GM12878 (cell line): ENCODE measurements around the gene VTN. TPM values are rescaled to one million over a fixed set of nuclear protein-coding genes. Genes with fewer than 3 reads are reported as not detected.
A peak's percentile ranks its signal among the peaks of the same experiment; 100 is the strongest.

ENCODE experiments used
- BCLAF1 ChIP-seq: fragments of 450-650 bp; IDR thresholded peaks from 2 replicates; pipeline ENCODE4 v1.6.1; 2017; ENCODE audit warnings: antibody characterized with exemption, mild to moderate bottlenecking, moderate library complexity
- BHLHE40 ChIP-seq, 2 experiments: fragments of 450-650 bp in 1 of 2; IDR thresholded peaks; 2 replicates each; pipeline ENCODE4 v1.6.1; 2011 to 2017; ENCODE audit warnings: low read depth in 2 of 2, borderline replicate concordance in 1 of 2, improper control_type of control experiment in 1 of 2, low read length in 1 of 2, mild to moderate bottlenecking in 1 of 2
- CHD1 ChIP-seq: IDR thresholded peaks from 2 replicates; pipeline ENCODE4 v1.6.1; 2012; ENCODE audit warnings: low read depth, low read length, improper control_type of control experiment
- CHD2 ChIP-seq: IDR thresholded peaks from 2 replicates; pipeline ENCODE4 v1.6.1; 2011; ENCODE audit warnings: low read depth, low read length, improper control_type of control experiment, borderline replicate concordance
- E4F1 ChIP-seq: fragments of 450-650 bp; IDR thresholded peaks from 2 replicates; pipeline ENCODE4 v1.6.1; 2018; ENCODE audit warnings: borderline replicate concordance, mild to moderate bottlenecking; ENCODE audit not compliant: partially characterized antibody
- ESRRA ChIP-seq: IDR thresholded peaks from 2 replicates; pipeline ENCODE4 v1.6.1; 2012; ENCODE audit warnings: mild to moderate bottlenecking, low read length, improper control_type of control experiment
- EZH2 ChIP-seq: IDR thresholded peaks from 2 replicates; pipeline ENCODE4 v1.6.1; 2012; ENCODE audit warnings: low read depth, mild to moderate bottlenecking, control low read depth, inconsistent platforms, low read length, borderline replicate concordance; ENCODE audit not compliant: control insufficient read depth
- IKZF1 ChIP-seq: fragments of 450-650 bp; conservative IDR thresholded peaks from 2 replicates; pipeline ENCODE4 v1.6.1; 2017; ENCODE audit warnings: antibody characterized with exemption, mild to moderate bottlenecking
- IRF3 ChIP-seq: fragments of 450-650 bp; IDR thresholded peaks from 2 replicates; pipeline ENCODE4 v1.6.1; 2014; ENCODE audit warnings: mild to moderate bottlenecking
- KLF5 ChIP-seq: fragments of 450-650 bp; IDR thresholded peaks from 2 replicates; pipeline ENCODE4 v1.6.1; 2014; ENCODE audit warnings: mild to moderate bottlenecking; ENCODE audit not compliant: partially characterized antibody
- PML ChIP-seq: IDR thresholded peaks from 2 replicates; pipeline ENCODE4 v1.6.1; 2012; ENCODE audit warnings: low read length, inconsistent platforms
- POLR2AphosphoS2 ChIP-seq: IDR thresholded peaks from 2 replicates; pipeline ENCODE4 v1.6.1; 2011; ENCODE audit warnings: low read depth, mild to moderate bottlenecking, low read length, improper control_type of control experiment, moderate library complexity
- RAD51 ChIP-seq: fragments of 450-650 bp; IDR thresholded peaks from 2 replicates; pipeline ENCODE4 v1.6.1; 2016; ENCODE audit warnings: moderate library complexity, mild to moderate bottlenecking, inconsistent platforms
- RELA ChIP-seq: fragments of 450-650 bp; IDR thresholded peaks from 2 replicates; pipeline ENCODE4 v1.8.0; 2014; ENCODE audit warnings: borderline replicate concordance; ENCODE audit not compliant: partially characterized antibody
- SPI1 ChIP-seq: IDR thresholded peaks from 2 replicates; pipeline ENCODE4 v1.6.1; 2011; ENCODE audit warnings: low read depth, mild to moderate bottlenecking, low read length, moderate library complexity, borderline replicate concordance; ENCODE audit not compliant: insufficient read depth
- SUPT20H ChIP-seq: IDR thresholded peaks from 2 replicates; pipeline ENCODE4 v1.6.1; 2011; ENCODE audit warnings: low read depth, mild to moderate bottlenecking, low read length, moderate library complexity, borderline replicate concordance; ENCODE audit not compliant: control insufficient read depth
- TBL1XR1 ChIP-seq: IDR thresholded peaks from 2 replicates; pipeline ENCODE4 v1.6.1; 2012; ENCODE audit warnings: low read depth, low read length, improper control_type of control experiment
- TCF7 ChIP-seq: IDR thresholded peaks from 2 replicates; pipeline ENCODE4 v1.6.1; 2014; ENCODE audit warnings: antibody characterized with exemption, borderline replicate concordance
- YBX1 ChIP-seq: fragments of 450-650 bp; IDR thresholded peaks from 2 replicates; pipeline ENCODE4 v1.6.1; 2016; ENCODE audit warnings: antibody characterized with exemption
- ZBED1 ChIP-seq: IDR thresholded peaks from 2 replicates; pipeline ENCODE4 v1.6.1; 2016; ENCODE audit warnings: borderline replicate concordance
- ZNF622 ChIP-seq: fragments of 450-650 bp; IDR thresholded peaks from 2 replicates; pipeline ENCODE4 v1.6.1; 2017; ENCODE audit warnings: mild to moderate bottlenecking, inconsistent platforms
- polyA plus RNA-seq, 11 experiments: library from polyadenylated mRNA; depleted of rRNA in 4 of 11; unstranded in 6 of 11; stranded (reverse) in 5 of 11; fragments of >200 nt; fragmentation: Nextera tagmentation in 4 of 11; fragmentation: Illumina TruSeq in 1 of 11; extraction: Ambion mirVana in 4 of 11; extraction: Trizol in 1 of 11; gene quantifications; 1 replicate in 1 of 11; 2 replicates in 10 of 11; pipeline versions ENCODE4 v1.2.1 to v1.2.3, GENCODE V29; 2011 to 2016; ENCODE audit warnings: inconsistent platforms in 2 of 11, missing spikeins in 2 of 11, low read depth in 1 of 11
- total RNA-seq, 4 experiments: library from RNA; depleted of rRNA in 3 of 4; stranded (reverse); fragments of >200 nt in 3 of 4; fragmentation: Illumina TruSeq in 1 of 4; extraction: Trizol in 1 of 4; gene quantifications; 2 replicates each; pipeline versions ENCODE4 v1.2.1 to v1.2.3, GENCODE V29; 2013 to 2021
- TF ChIP-seq, protein P1 (sequence below): IDR thresholded peaks from 2 replicates; pipeline ENCODE4 v1.6.1; 2011; ENCODE audit warnings: mild to moderate bottlenecking, low read depth, low read length, moderate library complexity; ENCODE audit not compliant: insufficient replicate concordance

VTN gene
- total and polyA plus RNA-seq, 10 of the 15 experiments (the other 5 are each of a cell fraction or from before 2014, with no cell fraction given), result 0.04 to 1.3 (median 0.13) TPM; not detected in 5

- TF ChIP-seq EZH2, result no peak
- TF ChIP-seq TCF7, result no peak
- TF ChIP-seq ZNF622, result no peak
- no peak for TF ChIP-seq E4F1
- peak; percentile 80 for TF ChIP-seq CHD2
- TF ChIP-seq ZBED1, result no peak
- TF ChIP-seq YBX1, result no peak
- peak; percentile 73; the same call in 1 of the 2 replicates for TF ChIP-seq IRF3
- no peak for TF ChIP-seq TBL1XR1
- TF ChIP-seq, protein P1, sequence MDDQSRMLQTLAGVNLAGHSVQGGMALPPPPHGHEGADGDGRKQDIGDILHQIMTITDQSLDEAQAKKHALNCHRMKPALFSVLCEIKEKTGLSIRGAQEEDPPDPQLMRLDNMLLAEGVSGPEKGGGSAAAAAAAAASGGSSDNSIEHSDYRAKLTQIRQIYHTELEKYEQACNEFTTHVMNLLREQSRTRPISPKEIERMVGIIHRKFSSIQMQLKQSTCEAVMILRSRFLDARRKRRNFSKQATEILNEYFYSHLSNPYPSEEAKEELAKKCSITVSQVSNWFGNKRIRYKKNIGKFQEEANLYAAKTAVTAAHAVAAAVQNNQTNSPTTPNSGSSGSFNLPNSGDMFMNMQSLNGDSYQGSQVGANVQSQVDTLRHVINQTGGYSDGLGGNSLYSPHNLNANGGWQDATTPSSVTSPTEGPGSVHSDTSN, result no peak
- TF ChIP-seq CHD1, result no peak
- TF ChIP-seq RAD51, result 0 out of 2 replicates have a peak, but pooled peaks have one; percentile 27
- no peak for TF ChIP-seq SPI1
- no peak for TF ChIP-seq RELA
- TF ChIP-seq SUPT20H, result no peak
- TF ChIP-seq POLR2AphosphoS2, result 0 out of 2 replicates have a peak, but pooled peaks have one; percentile 42
- no peak for TF ChIP-seq KLF5
- no peak for TF ChIP-seq PML
- peak; percentile 60 for TF ChIP-seq IKZF1
- peak; percentile 30 to 68; a peak in 1 of 4 replicates for TF ChIP-seq BHLHE40 (IDR thresholded peaks at IDR 0.05; ENCODE audit: borderline replicate concordance in 1 of 2, low read depth in 2 of 2, low read length in 1 of 2)
- no peak for TF ChIP-seq BCLAF1
- TF ChIP-seq ESRRA, result no peak
Measured at GRCh38 chr17:28318759-28319597, 51.1 kb downstream of the VTN start, which contains the start of gene TMEM97 (continued).
